Measurements from ENCODE around the gene DENND1A. TPM values are rescaled to one million over a fixed set of nuclear protein-coding genes. Genes with fewer than 3 reads are reported as not detected.

DENND1A gene
- total and polyA plus RNA-seq, 2 experiments from 2014 or later = 13.1 to 28.7 TPM

GRCh38 chr9:123723135-123723875, 206.6 kb downstream of the DENND1A start:
- H3K9me3 Mint-ChIP-seq = peaks cover 41% of the 10 kb centered on the region

More at GRCh38 chr9:123723135-123723875, 206.6 kb downstream of the DENND1A start:
- no peak for TF ChIP-seq ZNF462 (CRISPR knock-in tag; IDR thresholded peaks at IDR 0.05)
- no peak for TF ChIP-seq POLR2AphosphoS5 (IDR thresholded peaks at IDR 0.05; ENCODE audit: low read depth)
- TF ChIP-seq JUNB (IDR thresholded peaks at IDR 0.05; ENCODE audit: unreplicated experiment) = no peak
- TF ChIP-seq EZH2phosphoT487 (IDR thresholded peaks at IDR 0.05; ENCODE audit: unreplicated experiment) = no peak
- TF ChIP-seq CTCF (conservative IDR thresholded peaks at IDR 0.05; ENCODE audit: low read depth in 2 of 2) = no peak
- no peak for TF ChIP-seq STAT1 (IDR thresholded peaks at IDR 0.05; ENCODE audit: unreplicated experiment)
- no peak for TF ChIP-seq EZH2 (IDR thresholded peaks at IDR 0.05; ENCODE audit: low read depth, unreplicated experiment)
- no peak for TF ChIP-seq ETS1 (IDR thresholded peaks at IDR 0.05)
- no peak for TF ChIP-seq CREB1 (CRISPR knock-in tag; IDR thresholded peaks at IDR 0.05; ENCODE audit: low read depth)
- TF ChIP-seq ZNF114 (CRISPR knock-in tag; IDR thresholded peaks at IDR 0.05) = no peak
- TF ChIP-seq NANOG (IDR thresholded peaks at IDR 0.05; ENCODE audit: borderline replicate concordance) = no peak
- no peak for TF ChIP-seq ZNF331 (CRISPR knock-in tag; IDR thresholded peaks at IDR 0.05; ENCODE audit: low read depth)
- no peak for TF ChIP-seq REST (IDR thresholded peaks at IDR 0.05; ENCODE audit: unreplicated experiment)
- Histone ChIP-seq H3K4me1 (ENCODE audit: insufficient read depth) (no peaks in the 10 kb centered on the region), H3K36me3 (ENCODE audit: insufficient read depth) (peaks cover 8% of the 10 kb centered on the region; the same call in 1 of the 2 replicates), H4K20me1 (replicated peaks; ENCODE audit: insufficient read depth) (no peaks in the 10 kb centered on the region), H3F3A (replicated peaks; ENCODE audit: low read depth) (no peaks in the 10 kb centered on the region), H2AFZ (no peak overlapping the region), H3K4me2 (no peak overlapping the region), H3K4me3 (no peak overlapping the region), H3K79me2 (replicated peaks; ENCODE audit: insufficient read depth) (no peaks in the 10 kb centered on the region), H3K9me2 (ENCODE audit: insufficient read depth) (no peaks in the 10 kb centered on the region), H3K27me3 (ENCODE audit: insufficient read depth) (no peaks in the 10 kb centered on the region), H3K27ac (ENCODE audit: low read depth) (no peak overlapping the region)
- H3K27me3 Mint-ChIP-seq (ENCODE audit: insufficient read depth, low read depth, poor library complexity) = peaks cover 6% of the 10 kb centered on the region
- ATAC-seq = no peak
- no peak overlapping the region for H3K4me3 Mint-ChIP-seq
- DNase-seq (ENCODE audit: low spot score) = no peak
- H3K4me1 Mint-ChIP-seq = peaks cover 10% of the 10 kb centered on the region
- no peak overlapping the region for H3K27ac Mint-ChIP-seq
- peaks cover 46% of the 10 kb centered on the region for H3K36me3 Mint-ChIP-seq (ENCODE audit: low read depth)
